ENCODE measurements around the gene MAP7D2.

- no peak for TF ChIP-seq CTCF (IDR thresholded peaks at IDR 0.05; ENCODE audit: poor library complexity)
- no peak for TF ChIP-seq EZH2 (IDR thresholded peaks at IDR 0.05; ENCODE audit: borderline replicate concordance)
- no peak for TF ChIP-seq EZH2phosphoT487 (IDR thresholded peaks at IDR 0.05; ENCODE audit: low read depth, severe bottlenecking, unreplicated experiment)
These were observed 84.5 kb downstream of the MAP7D2 start for GRCh38 chrX:20032201-20032600.

Measured in hepatocyte (in vitro differentiated cells).